ENCODE measurements around the gene SMPD3.

The SMPD3 gene

DNA sequence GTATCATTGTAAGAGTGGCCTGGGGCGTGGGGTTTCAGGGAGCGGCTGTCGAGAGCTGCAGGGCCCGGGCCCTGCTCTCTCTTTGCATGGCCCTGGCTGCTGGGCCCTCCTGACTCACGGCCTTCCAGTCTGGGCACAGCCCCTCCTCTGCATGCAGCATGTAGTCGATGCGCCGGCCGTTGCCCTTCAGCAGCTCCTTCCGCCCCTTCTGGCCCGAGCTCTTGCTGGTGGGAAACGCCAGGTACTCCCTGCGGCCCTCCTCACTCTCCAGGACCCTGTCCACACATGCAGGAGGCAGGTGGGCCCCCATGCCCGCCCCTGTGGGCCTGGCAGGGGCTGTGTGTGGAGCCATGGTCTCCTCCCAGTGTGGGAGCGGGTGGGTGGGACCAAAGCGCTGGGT is 86.8 kb downstream of the SMPD3 start:
- no peak for DNase-seq (ENCODE audit: low read depth in 1 of 2, low spot score in 1 of 2)
- H3K27me3 ChIP-seq (ENCODE audit: insufficient read depth, poor library complexity, severe bottlenecking), result no peaks in the 10 kb centered on the region
- no peak overlapping the region for H3K27ac ChIP-seq (replicated peaks)
- no peak overlapping the region for H3K4me3 ChIP-seq (replicated peaks; ENCODE audit: insufficient read depth, low read length)
- no peak for TF ChIP-seq GABPA (IDR thresholded peaks at IDR 0.05; ENCODE audit: low read depth)
- TF ChIP-seq, protein P1, sequence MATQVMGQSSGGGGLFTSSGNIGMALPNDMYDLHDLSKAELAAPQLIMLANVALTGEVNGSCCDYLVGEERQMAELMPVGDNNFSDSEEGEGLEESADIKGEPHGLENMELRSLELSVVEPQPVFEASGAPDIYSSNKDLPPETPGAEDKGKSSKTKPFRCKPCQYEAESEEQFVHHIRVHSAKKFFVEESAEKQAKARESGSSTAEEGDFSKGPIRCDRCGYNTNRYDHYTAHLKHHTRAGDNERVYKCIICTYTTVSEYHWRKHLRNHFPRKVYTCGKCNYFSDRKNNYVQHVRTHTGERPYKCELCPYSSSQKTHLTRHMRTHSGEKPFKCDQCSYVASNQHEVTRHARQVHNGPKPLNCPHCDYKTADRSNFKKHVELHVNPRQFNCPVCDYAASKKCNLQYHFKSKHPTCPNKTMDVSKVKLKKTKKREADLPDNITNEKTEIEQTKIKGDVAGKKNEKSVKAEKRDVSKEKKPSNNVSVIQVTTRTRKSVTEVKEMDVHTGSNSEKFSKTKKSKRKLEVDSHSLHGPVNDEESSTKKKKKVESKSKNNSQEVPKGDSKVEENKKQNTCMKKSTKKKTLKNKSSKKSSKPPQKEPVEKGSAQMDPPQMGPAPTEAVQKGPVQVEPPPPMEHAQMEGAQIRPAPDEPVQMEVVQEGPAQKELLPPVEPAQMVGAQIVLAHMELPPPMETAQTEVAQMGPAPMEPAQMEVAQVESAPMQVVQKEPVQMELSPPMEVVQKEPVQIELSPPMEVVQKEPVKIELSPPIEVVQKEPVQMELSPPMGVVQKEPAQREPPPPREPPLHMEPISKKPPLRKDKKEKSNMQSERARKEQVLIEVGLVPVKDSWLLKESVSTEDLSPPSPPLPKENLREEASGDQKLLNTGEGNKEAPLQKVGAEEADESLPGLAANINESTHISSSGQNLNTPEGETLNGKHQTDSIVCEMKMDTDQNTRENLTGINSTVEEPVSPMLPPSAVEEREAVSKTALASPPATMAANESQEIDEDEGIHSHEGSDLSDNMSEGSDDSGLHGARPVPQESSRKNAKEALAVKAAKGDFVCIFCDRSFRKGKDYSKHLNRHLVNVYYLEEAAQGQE (IDR thresholded peaks at IDR 0.05; ENCODE audit: insufficient replicate concordance, low read depth), result no peak
- TF ChIP-seq SPI1 (IDR thresholded peaks at IDR 0.05; ENCODE audit: borderline replicate concordance, low read depth), result no peak
- TF ChIP-seq, protein P2, sequence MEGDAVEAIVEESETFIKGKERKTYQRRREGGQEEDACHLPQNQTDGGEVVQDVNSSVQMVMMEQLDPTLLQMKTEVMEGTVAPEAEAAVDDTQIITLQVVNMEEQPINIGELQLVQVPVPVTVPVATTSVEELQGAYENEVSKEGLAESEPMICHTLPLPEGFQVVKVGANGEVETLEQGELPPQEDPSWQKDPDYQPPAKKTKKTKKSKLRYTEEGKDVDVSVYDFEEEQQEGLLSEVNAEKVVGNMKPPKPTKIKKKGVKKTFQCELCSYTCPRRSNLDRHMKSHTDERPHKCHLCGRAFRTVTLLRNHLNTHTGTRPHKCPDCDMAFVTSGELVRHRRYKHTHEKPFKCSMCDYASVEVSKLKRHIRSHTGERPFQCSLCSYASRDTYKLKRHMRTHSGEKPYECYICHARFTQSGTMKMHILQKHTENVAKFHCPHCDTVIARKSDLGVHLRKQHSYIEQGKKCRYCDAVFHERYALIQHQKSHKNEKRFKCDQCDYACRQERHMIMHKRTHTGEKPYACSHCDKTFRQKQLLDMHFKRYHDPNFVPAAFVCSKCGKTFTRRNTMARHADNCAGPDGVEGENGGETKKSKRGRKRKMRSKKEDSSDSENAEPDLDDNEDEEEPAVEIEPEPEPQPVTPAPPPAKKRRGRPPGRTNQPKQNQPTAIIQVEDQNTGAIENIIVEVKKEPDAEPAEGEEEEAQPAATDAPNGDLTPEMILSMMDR (IDR thresholded peaks at IDR 0.05; ENCODE audit: insufficient read depth, low read length), result no peak
- no peak for TF ChIP-seq POLR2AphosphoS5 (IDR thresholded peaks at IDR 0.05; ENCODE audit: low read depth)

DNA sequence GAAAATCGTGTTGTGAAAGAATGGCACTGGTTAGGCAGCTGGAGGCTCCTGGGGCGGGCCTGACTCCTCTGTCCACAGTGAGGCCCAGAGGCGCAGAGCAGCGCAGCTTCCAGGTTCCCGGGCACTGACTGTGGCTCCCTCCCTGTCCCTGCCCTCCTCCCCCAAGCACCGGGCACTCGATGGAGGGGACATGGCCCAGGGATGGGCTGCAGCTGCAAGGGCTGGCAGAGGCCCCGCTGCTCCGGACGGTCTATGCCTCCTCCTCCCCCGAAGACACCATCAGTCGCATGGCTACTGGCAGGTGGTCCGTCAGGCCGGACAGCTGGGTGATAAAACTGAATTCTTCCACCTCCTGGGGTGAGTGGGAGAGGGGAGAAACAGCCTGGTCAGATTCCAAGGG is 87.4 kb downstream of the SMPD3 start:
- Histone ChIP-seq H3K4me3 (replicated peaks; ENCODE audit: insufficient read depth, low read length) (no peak overlapping the region), H3K27me3 (ENCODE audit: insufficient read depth, poor library complexity, severe bottlenecking) (no peaks in the 10 kb centered on the region), H3K27ac (replicated peaks) (no peak overlapping the region)
- TF ChIP-seq, protein P1 (IDR thresholded peaks at IDR 0.05; ENCODE audit: insufficient replicate concordance, low read depth), result no peak
- TF ChIP-seq, protein P2 (IDR thresholded peaks at IDR 0.05; ENCODE audit: insufficient read depth, low read length), result no peak
- TF ChIP-seq GABPA (IDR thresholded peaks at IDR 0.05; ENCODE audit: low read depth) (no peak), POLR2AphosphoS5 (IDR thresholded peaks at IDR 0.05; ENCODE audit: low read depth) (no peak), SPI1 (IDR thresholded peaks at IDR 0.05; ENCODE audit: borderline replicate concordance, low read depth) (no peak)
- DNase-seq (ENCODE audit: low read depth in 1 of 2, low spot score in 1 of 2), result no peak

DNA sequence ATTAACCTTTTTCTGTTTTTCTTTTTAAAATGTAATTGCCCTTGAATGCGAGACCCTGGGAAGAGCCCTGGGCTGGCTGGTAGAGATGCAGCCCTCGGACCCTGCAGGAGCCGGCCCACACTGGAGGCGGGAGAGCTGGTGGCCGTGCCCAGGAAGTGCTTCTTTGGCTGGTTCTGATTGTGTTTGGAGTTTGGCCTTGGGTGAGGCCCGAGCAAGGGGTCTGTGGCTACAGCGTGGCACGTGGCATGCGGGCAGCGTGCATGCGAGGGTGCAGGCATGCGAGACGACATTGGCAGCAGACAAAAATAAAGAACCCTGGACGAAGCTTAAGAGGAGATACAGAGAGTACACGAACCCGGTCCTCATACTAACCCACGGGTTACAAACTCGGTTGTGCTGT is 87.8 kb downstream of the SMPD3 start:
- no peak overlapping the region for H3K27ac ChIP-seq (replicated peaks)
- no peak for DNase-seq (ENCODE audit: low read depth in 1 of 2, low spot score in 1 of 2)
- no peaks in the 10 kb centered on the region for H3K27me3 ChIP-seq (ENCODE audit: insufficient read depth, poor library complexity, severe bottlenecking)
- TF ChIP-seq POLR2AphosphoS5 (IDR thresholded peaks at IDR 0.05; ENCODE audit: low read depth), result no peak
- TF ChIP-seq, protein P1 (IDR thresholded peaks at IDR 0.05; ENCODE audit: insufficient replicate concordance, low read depth), result no peak
- TF ChIP-seq GABPA (IDR thresholded peaks at IDR 0.05; ENCODE audit: low read depth), result no peak
- no peak for TF ChIP-seq SPI1 (IDR thresholded peaks at IDR 0.05; ENCODE audit: borderline replicate concordance, low read depth)
- TF ChIP-seq, protein P2 (IDR thresholded peaks at IDR 0.05; ENCODE audit: insufficient read depth, low read length), result no peak
- no peak overlapping the region for H3K4me3 ChIP-seq (replicated peaks; ENCODE audit: insufficient read depth, low read length)

All from HL-60 (cell line).